Activated CD4-positive, alpha-beta T cell treated with anti-CD3 and anti-CD28 coated beads, Interleukin-2, amount 10 ng/mL, durations not matched to agents 24 days and 14 days (primary cell): ENCODE measurements around the gene NRF1. TPM values are rescaled to one million over a fixed set of nuclear protein-coding genes. Genes with fewer than 3 reads are reported as not detected.
"Not testable (repeated sequence)": the region's sequence is repeated elsewhere in the genome, so short reads cannot be mapped to it uniquely, and the experiment has no call there.

Experiments used
- DNase-seq: peaks from one replicate; pipeline ENCODE4 v3.0.0; 2022
- H3K27ac Mint-ChIP-seq: one replicate; pipeline ENCODE4 v1.8.0; 2022; ENCODE audit warnings: mild to moderate bottlenecking, mixed read lengths
- H3K27me3 Mint-ChIP-seq: one replicate; pipeline ENCODE4 v1.8.0; 2022; ENCODE audit warnings: mixed read lengths
- H3K36me3 Mint-ChIP-seq: one replicate; pipeline ENCODE4 v1.8.0; 2022; ENCODE audit warnings: low read depth, mild to moderate bottlenecking, mixed read lengths
- H3K4me1 Mint-ChIP-seq: one replicate; pipeline ENCODE4 v1.8.0; 2021; ENCODE audit warnings: mixed read lengths
- H3K4me3 Mint-ChIP-seq: one replicate; pipeline ENCODE4 v1.8.0; 2022; ENCODE audit warnings: mild to moderate bottlenecking, moderate library complexity, mixed read lengths
- H3K9me3 Mint-ChIP-seq: one replicate; pipeline ENCODE4 v1.8.0; 2021; ENCODE audit warnings: mixed read lengths
- intact Hi-C: fragments of 100-400 bp; cut with micrococcal nuclease; formaldehyde crosslinking; loops from one replicate; pipeline ENCODE4 v1.15.1; 2023
- total RNA-seq: library from RNA; stranded (reverse); gene quantifications from 2 replicates; pipeline ENCODE4 v1.2.3, GENCODE V29; 2022

Gene NRF1
- 22.3 and 23.2 TPM in 2 replicates for total RNA-seq

DNA sequence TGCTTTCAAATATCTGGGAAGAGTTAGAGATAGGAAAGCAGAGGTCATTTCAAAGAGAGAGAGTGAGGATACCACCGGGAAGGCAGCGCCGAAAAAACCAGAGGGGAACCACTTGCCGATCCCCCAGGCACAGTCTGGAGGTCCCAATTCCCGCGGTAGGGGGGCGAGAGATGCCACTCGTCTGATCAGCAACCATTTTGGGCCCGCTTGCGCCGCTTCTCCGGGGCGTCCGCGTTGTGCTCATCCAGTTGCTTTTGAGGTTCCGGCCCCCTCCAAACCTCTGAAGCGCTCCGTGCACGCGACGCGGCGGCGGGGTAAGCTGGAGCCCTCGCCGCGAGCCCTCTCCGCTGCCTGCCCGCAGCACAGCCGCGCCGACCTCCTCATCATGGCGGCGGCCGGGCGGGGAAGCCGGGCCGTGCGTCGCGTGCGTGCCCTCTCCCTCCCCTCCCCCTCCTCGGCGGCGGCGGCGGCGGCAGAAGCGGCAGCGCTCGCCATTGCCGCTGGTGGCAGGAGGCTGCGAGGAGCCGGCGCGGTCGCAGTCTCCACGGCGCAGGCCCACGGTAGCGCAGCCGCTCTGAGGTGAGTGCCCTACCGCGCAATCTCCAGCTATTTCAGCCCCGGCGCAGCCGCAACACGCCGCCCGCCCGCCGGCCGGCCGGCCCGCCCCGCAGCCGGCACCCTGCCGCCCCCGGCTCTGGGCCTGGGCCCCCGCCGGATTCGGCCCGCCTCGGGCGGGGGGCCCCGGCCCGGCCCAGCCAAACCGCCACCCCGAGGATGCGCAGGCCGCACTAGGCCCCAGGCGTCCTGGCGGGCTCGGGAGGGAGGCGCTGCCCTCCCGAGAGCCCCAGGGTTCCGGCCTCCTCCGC is at the start of gene NRF1:
Gene NRF1, plus strand, starts transcription at position 475 of the 866 bp plus-strand sequence. CDS start 45,632 bp downstream, outside the sequence.
- peaks cover 46% of the 10 kb centered on the region for H3K4me1 Mint-ChIP-seq
- H3K27me3 Mint-ChIP-seq, result no peaks in the 10 kb centered on the region
- intact Hi-C loops, result loop anchor here (1.0 to 5.0 kb wide), 7 partner anchors 24 to 341 kb away; partner anchors contain the start of genes SMKR1 and UBE2H
- peaks cover 27% of the 10 kb centered on the region for H3K36me3 Mint-ChIP-seq
- peak; percentile 98 for DNase-seq
- peak within 1 kb of the TSS; percentile 93 for H3K4me3 Mint-ChIP-seq
- H3K9me3 Mint-ChIP-seq, result no peaks in the 10 kb centered on the region
- peak within 1 kb of the TSS; percentile 95 for H3K27ac Mint-ChIP-seq

DNA sequence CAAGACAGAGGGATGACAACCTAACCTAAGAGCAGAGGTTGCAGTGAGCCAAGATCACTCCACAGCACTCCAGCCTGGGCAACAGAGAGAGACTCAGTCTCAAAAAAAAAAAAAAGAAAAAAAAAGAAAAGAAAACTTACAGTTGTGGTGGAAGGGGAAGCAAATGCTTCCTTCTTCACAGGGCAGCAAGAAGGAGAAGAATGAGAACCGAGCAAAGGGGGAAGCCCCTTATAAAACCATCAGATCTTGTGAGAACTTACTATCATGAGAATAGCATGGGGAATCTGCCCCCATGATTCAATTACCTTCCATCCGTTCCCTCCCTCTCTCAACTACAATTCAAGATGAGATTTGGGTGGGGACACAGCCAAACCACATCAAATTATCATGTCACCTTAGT is 45.2 kb upstream of the NRF1 start:
- H3K36me3 Mint-ChIP-seq, intact Hi-C loops, DNase-seq, H3K4me1 Mint-ChIP-seq, H3K27ac Mint-ChIP-seq, H3K9me3 Mint-ChIP-seq, H3K4me3 Mint-ChIP-seq: not testable (repeated sequence)
- peaks cover 34% of the 10 kb centered on the region for H3K27me3 Mint-ChIP-seq

DNA sequence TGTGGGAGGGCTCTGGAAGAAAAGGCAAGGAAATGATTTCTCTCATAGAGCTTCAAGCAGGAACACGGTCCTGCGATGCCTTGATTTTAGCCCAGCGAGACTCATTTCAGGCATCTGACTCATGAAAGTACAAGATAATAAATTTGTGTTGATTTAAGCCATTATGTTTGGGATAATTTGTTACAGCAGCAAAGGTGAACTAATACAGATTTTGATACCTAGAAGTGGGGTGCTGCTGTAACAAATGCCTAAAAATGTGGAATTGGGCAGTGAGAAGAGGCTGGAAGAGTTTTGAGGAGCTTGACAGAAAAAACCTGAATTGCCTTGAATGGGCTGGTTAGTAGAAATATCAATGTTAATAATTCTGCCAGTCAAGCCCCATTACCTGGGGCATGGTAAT is 44.1 kb upstream of the NRF1 start:
- Mint-ChIP-seq H3K27ac (no peak overlapping the region), H3K4me3 (no peak overlapping the region), H3K27me3 (peaks cover 30% of the 10 kb centered on the region), H3K36me3 (no peaks in the 10 kb centered on the region), H3K9me3 (peaks cover 4% of the 10 kb centered on the region), H3K4me1 (no peaks in the 10 kb centered on the region)
- DNase-seq, result no peak
- intact Hi-C loops, result no loop called here

DNA sequence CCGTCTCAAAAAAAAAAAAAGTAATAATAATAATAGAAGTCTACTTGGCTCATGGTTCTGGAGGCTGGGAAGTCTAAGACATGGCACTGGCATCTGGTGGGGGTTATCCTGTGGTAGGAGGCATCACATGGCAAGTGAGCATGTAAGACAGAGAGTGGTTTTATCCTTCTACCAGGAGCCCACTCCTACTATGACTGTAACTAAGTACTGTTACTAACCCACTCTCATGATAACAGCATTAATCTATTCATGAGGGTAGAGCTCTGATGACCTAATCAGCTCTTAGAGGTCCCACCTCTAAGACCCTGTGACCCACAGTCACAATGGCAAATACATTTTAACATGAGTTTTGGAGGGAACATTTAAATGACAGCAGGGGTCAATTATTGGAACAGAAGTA is 43.3 kb upstream of the NRF1 start:
- no peak for DNase-seq
- H3K27me3 Mint-ChIP-seq, result peaks cover 26% of the 10 kb centered on the region
- H3K27ac Mint-ChIP-seq, result no peak overlapping the region
- H3K4me3 Mint-ChIP-seq, result no peak overlapping the region
- no peaks in the 10 kb centered on the region for H3K36me3 Mint-ChIP-seq
- peaks cover 4% of the 10 kb centered on the region for H3K9me3 Mint-ChIP-seq
- intact Hi-C loops, result no loop called here
- H3K4me1 Mint-ChIP-seq, result no peaks in the 10 kb centered on the region

DNA sequence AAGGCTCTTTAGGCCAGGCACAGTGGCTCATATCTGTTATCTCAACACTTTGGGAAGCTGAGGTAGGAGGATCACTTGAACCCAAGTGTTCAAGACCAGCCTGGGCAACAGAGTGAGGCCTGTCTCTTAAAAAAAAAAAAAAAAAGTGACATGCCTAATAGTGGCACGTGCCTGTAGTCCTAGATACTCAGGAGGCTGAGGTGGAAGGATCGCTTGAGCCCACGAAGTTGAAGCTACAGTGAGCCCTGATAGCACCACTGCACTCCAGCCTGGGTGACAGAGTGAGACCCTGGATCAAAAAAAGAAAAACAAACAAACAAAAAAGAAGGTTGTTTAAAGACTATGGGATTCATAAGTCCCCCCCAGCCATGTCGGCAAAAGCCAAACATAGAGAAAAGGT is 42.2 kb upstream of the NRF1 start:
- Mint-ChIP-seq H3K27me3 (peaks cover 20% of the 10 kb centered on the region), H3K36me3 (no peaks in the 10 kb centered on the region), H3K4me1 (no peaks in the 10 kb centered on the region), H3K27ac (no peak overlapping the region), H3K9me3 (peaks cover 4% of the 10 kb centered on the region), H3K4me3 (no peak overlapping the region)
- intact Hi-C loops, result no loop called here
- DNase-seq, result no peak

DNA sequence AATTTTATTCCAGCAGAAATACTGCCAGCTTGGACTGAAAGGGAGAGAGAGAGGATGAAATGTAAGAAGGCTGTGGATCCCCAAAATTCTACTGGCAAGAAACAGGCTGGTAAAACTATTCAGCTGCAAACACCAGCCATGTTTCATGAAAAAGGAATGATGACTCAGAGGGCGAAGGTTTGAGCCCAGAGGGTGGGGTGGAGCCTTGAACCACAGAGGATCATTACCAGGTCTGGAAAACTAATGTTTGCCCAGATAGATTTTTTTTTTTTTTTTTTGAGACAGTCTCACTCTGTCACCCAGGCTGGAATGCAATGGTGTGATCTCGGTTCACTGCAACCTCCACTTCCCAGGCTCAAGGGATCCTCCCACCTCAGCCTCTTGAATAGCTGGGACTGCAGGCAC is 41.7 kb upstream of the NRF1 start:
- Mint-ChIP-seq H3K4me3 (no peak overlapping the region), H3K9me3 (peaks cover 4% of the 10 kb centered on the region), H3K4me1 (no peaks in the 10 kb centered on the region), H3K27me3 (peaks cover 18% of the 10 kb centered on the region), H3K36me3 (no peaks in the 10 kb centered on the region), H3K27ac (no peak overlapping the region)
- intact Hi-C loops, result no loop called here
- DNase-seq, result no peak

DNA sequence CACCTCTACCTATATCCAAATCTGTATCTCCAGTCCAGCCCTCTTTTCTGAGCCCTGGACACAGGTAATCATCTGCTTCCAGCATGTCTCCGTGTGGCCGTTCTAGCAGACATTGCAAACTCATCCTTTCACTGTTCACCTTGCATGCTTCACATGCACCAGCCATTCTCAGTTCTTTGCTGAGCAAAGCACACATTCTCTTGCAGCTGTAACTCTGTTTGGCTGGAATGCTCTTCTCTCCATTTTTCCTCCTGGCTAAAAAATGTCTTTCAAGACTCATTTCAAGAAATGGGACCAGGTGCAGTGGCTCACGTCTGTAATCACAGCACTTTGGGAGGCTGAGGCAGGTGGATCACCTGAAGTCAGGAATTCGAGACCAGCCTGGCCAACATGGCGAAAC is 40.3 kb upstream of the NRF1 start:
- Mint-ChIP-seq H3K27ac (no peak overlapping the region), H3K4me3 (no peak overlapping the region), H3K9me3 (peaks cover 7% of the 10 kb centered on the region), H3K36me3 (no peaks in the 10 kb centered on the region), H3K27me3 (peaks cover 16% of the 10 kb centered on the region), H3K4me1 (no peaks in the 10 kb centered on the region)
- intact Hi-C loops, result no loop called here
- no peak for DNase-seq

DNA sequence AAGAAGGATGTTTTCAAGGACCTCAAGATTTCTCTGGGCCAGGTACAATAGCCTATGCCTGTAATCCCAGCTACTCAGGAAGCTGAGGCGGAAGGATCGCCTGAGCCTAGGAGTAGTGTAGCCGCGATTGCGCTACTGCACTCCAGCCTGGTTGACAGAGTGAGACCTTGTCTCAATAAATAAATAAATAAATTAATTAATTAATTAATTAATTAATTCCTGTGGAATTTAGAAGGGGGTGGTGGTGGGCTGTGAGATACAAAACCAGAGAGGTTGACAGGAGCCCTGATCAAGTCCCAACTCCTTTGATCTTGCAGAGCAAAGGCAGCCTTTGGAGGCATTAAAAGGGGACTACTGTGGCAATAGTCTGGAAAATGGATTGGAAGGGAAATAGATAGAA is 39.3 kb upstream of the NRF1 start:
- Mint-ChIP-seq H3K4me1 (no peaks in the 10 kb centered on the region), H3K4me3 (no peak overlapping the region), H3K36me3 (no peaks in the 10 kb centered on the region), H3K27ac (no peak overlapping the region), H3K9me3 (peaks cover 10% of the 10 kb centered on the region), H3K27me3 (peaks cover 15% of the 10 kb centered on the region)
- DNase-seq, result no peak
- intact Hi-C loops, result no loop called here

DNA sequence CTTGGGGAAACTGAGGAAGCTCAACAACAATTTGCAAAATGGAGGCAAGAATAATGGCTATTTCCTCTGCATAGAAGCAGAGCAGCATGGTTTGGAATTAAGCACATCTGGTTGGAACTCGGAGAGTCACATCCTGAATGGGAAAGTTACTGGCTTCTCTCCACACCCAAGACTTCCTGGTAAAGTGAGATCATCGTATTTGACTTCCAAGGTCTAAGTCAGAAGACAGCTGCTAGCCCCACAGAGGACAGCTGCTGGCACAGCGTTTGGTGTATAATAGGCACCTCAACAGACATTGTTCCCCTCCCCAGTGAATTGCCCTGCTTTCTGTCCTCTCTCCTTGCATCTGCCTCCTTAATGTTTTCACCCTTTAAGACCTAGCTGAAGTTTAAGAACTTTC is 37.0 kb upstream of the NRF1 start:
- no peak overlapping the region for H3K4me3 Mint-ChIP-seq
- H3K36me3 Mint-ChIP-seq, result no peaks in the 10 kb centered on the region
- intact Hi-C loops, result no loop called here
- H3K9me3 Mint-ChIP-seq, result peaks cover 16% of the 10 kb centered on the region
- no peak for DNase-seq
- no peak overlapping the region for H3K27ac Mint-ChIP-seq
- H3K27me3 Mint-ChIP-seq, result peaks cover 6% of the 10 kb centered on the region
- H3K4me1 Mint-ChIP-seq, result no peaks in the 10 kb centered on the region

DNA sequence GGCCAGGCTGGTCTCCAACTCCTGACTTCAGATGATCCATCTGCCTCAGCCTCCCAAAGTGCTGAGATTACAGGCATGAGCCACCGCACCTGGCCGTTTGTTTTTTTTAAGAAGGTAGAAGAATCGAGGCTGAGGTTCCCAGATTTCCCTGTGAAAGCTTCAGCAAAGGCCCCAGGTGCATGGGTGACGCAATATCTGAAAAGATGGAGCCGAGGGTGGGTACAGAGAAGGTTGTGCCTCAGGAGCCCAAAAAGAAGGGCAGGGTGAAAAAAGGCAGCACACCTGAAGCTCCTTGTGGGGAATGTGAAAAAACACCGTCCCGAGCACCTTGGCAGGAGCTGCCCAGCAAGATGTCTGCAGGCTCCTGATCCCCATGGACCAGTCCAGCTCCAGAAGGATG is 35.8 kb upstream of the NRF1 start:
- Mint-ChIP-seq H3K4me3 (no peak overlapping the region), H3K27me3 (peaks cover 6% of the 10 kb centered on the region), H3K9me3 (peaks cover 17% of the 10 kb centered on the region), H3K4me1 (no peaks in the 10 kb centered on the region), H3K36me3 (no peaks in the 10 kb centered on the region), H3K27ac (no peak overlapping the region)
- intact Hi-C loops, result no loop called here
- no peak for DNase-seq

DNA sequence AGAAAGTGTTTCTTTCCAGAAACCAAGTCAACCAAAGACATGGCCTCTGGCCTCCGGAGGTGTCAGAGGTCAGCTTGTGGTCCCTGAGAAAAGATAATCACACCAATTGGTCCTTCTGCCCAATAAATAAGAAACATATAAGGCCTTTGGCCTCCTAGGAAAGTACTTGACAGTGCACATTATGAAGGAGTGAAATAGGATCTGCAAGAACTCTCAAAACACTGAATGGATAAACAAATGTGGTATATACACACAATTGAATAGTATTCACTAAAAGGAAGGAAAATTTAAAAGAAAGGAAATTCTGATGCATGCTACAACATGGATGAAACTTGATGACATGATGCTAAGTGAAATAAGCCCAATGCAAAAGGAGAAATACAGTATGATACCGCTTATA is 35.4 kb upstream of the NRF1 start:
- no peaks in the 10 kb centered on the region for H3K36me3 Mint-ChIP-seq
- DNase-seq, result no peak
- H3K4me1 Mint-ChIP-seq, result no peaks in the 10 kb centered on the region
- peaks cover 17% of the 10 kb centered on the region for H3K9me3 Mint-ChIP-seq
- peaks cover 5% of the 10 kb centered on the region for H3K27me3 Mint-ChIP-seq
- no peak overlapping the region for H3K4me3 Mint-ChIP-seq
- H3K27ac Mint-ChIP-seq, result no peak overlapping the region
- intact Hi-C loops, result no loop called here

DNA sequence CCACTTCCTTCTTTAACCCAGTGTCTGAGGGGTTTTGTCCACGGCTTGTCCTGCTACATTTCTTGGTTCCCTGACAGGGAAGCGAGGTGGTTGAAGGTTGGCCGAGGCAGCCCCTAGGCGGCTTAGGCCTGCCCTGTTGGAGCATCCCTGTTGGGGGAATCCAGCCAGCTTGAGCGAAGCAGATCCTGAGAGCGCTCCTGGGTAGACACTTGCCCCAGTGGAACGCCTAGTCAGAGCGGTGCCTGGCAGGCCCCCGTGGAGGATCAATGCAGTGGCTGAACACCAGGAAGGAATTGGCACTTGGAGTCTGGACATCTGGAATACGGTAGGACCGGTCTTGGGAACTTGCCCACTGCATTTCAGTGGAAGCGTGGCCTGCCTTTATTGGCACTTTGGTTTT is 32.7 kb upstream of the NRF1 start:
- Mint-ChIP-seq H3K36me3 (no peaks in the 10 kb centered on the region), H3K27me3 (peaks cover 4% of the 10 kb centered on the region), H3K27ac (no peak overlapping the region), H3K9me3 (peaks cover 17% of the 10 kb centered on the region), H3K4me3 (no peak overlapping the region), H3K4me1 (no peaks in the 10 kb centered on the region)
- intact Hi-C loops, result no loop called here
- DNase-seq, result no peak

DNA sequence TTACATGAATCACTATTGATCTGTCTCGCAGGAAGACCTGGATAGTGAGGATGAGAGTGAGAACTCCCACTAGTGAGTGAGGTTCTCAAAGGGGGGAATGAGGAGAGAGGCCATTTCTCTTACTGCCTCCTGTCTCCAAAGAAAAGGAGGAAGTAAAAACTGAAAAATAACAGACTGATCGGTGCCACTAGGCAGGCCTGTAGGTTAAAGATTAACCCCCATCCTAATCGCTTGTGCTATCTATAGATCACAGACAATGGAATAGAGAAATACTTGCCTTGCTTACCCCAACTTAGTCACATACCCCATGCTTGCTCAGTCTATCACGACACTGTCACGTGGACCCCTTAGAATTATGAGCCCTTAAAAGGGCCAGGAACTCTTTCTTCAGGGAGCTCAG is 25.3 kb upstream of the NRF1 start:
- peaks cover 24% of the 10 kb centered on the region for H3K9me3 Mint-ChIP-seq
- H3K4me3 Mint-ChIP-seq, H3K4me1 Mint-ChIP-seq, H3K36me3 Mint-ChIP-seq, H3K27me3 Mint-ChIP-seq, intact Hi-C loops, H3K27ac Mint-ChIP-seq, DNase-seq: not testable (repeated sequence)

DNA sequence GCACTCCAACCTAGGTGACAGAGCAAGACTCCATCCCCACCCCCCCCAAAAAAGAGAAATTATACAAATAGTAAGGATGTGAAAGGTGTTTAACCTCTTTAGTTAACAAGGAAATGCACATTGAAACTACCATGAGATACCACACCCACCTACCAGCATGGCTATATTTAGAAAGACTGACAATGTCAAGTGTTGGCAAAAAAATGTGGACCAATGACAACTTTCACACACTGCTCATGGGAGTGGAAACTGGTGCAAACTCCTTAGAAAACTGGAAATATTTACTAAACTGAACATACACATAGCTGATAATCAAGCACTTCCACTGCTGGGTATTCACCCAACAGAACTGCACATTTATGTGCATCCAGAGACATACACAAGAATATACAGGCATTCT is 23.3 kb upstream of the NRF1 start:
- Mint-ChIP-seq H3K27ac (no peak overlapping the region), H3K9me3 (peaks cover 24% of the 10 kb centered on the region), H3K27me3 (peaks cover 10% of the 10 kb centered on the region), H3K36me3 (no peaks in the 10 kb centered on the region), H3K4me1 (no peaks in the 10 kb centered on the region), H3K4me3 (no peak overlapping the region)
- DNase-seq, result no peak
- intact Hi-C loops, result no loop called here

DNA sequence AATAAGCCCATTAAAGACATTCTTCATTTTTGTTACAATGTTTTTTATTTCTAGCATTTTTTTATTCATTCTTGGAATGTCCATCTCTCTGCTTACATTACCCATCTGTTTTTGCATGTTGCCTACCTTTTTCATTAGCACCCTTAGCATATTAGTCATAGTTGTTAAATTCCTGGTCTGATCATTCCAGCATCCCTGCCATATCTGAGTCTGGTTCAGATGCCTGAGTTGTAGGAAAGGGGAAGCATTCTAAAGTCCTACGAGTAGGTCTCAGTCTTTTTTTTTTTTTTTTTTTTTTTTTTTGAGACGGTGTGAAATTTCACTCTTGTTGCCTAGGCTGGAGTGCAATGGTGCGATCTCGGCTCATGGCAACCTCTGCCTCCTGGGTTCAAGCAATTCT is 19.7 kb upstream of the NRF1 start:
- intact Hi-C loops, result no loop called here
- no peak for DNase-seq
- Mint-ChIP-seq H3K9me3 (peaks cover 4% of the 10 kb centered on the region), H3K4me1 (no peaks in the 10 kb centered on the region), H3K27me3 (peaks cover 10% of the 10 kb centered on the region), H3K27ac (no peak overlapping the region), H3K36me3 (no peaks in the 10 kb centered on the region), H3K4me3 (no peak overlapping the region)
